Measurements from ENCODE around the gene CPO. TPM values are rescaled to one million over a fixed set of nuclear protein-coding genes. Genes with fewer than 3 reads are reported as not detected.

Gene CPO
- total RNA-seq, 4 donors from 2014 or later: 0.26 to 1.1 (median 0.48) TPM

DNA sequence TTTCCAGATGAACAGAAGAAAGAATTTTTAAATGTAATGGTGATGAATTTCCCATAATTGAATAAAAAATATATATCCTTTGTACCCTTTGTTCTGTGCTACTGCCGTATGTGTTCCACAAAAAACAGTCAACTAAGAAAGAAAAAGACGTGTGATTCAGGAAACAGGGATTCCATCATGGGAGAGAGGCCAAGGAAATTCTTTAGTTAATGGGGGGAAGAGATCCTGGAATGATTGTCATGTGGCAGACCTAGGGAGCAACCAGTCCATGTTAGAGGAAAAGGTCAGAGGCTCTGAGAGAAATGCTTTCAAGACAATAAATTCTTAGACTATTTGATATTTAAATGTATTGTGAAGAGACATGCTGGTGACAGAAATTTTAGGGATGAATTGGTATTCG is 76.6 kb downstream of the CPO start:
- Histone ChIP-seq H3K4me1 (no peaks in the 10 kb centered on the region), H3K9me3 (no peaks in the 10 kb centered on the region), H3K4me3 (no peak overlapping the region), H3K27ac (no peak overlapping the region), H3K27me3 (no peaks in the 10 kb centered on the region), H3K36me3 (no peaks in the 10 kb centered on the region)
- ATAC-seq (no peak), DNase-seq (no peak)
- no peak for TF ChIP-seq POLR2A (IDR thresholded peaks at IDR 0.05)
- TF ChIP-seq, protein P1, sequence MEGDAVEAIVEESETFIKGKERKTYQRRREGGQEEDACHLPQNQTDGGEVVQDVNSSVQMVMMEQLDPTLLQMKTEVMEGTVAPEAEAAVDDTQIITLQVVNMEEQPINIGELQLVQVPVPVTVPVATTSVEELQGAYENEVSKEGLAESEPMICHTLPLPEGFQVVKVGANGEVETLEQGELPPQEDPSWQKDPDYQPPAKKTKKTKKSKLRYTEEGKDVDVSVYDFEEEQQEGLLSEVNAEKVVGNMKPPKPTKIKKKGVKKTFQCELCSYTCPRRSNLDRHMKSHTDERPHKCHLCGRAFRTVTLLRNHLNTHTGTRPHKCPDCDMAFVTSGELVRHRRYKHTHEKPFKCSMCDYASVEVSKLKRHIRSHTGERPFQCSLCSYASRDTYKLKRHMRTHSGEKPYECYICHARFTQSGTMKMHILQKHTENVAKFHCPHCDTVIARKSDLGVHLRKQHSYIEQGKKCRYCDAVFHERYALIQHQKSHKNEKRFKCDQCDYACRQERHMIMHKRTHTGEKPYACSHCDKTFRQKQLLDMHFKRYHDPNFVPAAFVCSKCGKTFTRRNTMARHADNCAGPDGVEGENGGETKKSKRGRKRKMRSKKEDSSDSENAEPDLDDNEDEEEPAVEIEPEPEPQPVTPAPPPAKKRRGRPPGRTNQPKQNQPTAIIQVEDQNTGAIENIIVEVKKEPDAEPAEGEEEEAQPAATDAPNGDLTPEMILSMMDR (IDR thresholded peaks at IDR 0.05 in 4 of 5, conservative IDR thresholded peaks at IDR 0.05 in 1 of 5): no peak
- in situ Hi-C loops (cut with MboI; ENCODE audit: low sequenced_read_pairs in 4 of 4): no loop called here
- intact Hi-C loops (cut with DNase I; ENCODE audit: low total_unique reads): no loop called here

Other genes starting within 250 kb of the CPO start
- gene DYTN, start 221.1 kb upstream of the CPO start, total RNA-seq: not detected
- 1 to 10 TPM in 1 of 4 donors, under 1 TPM in 3; 0.13 to 1.6 (median 0.49) TPM for gene MDH1B, start 174.2 kb upstream of the CPO start, total RNA-seq
- gene FASTKD2, start 173.9 kb upstream of the CPO start, total RNA-seq: 10 to 100 TPM; 42.9 to 68.6 (median 54.9) TPM
- 10 to 100 TPM in 1 of 4 donors, 1 to 10 TPM in 3; 6.8 to 12.0 (median 7.6) TPM for gene KLF7, start 226.4 kb downstream of the CPO start, total RNA-seq